ENCODE data around the gene RPL10L. TPM values are rescaled to one million over a fixed set of nuclear protein-coding genes. Genes with fewer than 3 reads are reported as not detected.

RPL10L gene
- total RNA-seq: not detected
- not detected for polyA plus RNA-seq

DNA sequence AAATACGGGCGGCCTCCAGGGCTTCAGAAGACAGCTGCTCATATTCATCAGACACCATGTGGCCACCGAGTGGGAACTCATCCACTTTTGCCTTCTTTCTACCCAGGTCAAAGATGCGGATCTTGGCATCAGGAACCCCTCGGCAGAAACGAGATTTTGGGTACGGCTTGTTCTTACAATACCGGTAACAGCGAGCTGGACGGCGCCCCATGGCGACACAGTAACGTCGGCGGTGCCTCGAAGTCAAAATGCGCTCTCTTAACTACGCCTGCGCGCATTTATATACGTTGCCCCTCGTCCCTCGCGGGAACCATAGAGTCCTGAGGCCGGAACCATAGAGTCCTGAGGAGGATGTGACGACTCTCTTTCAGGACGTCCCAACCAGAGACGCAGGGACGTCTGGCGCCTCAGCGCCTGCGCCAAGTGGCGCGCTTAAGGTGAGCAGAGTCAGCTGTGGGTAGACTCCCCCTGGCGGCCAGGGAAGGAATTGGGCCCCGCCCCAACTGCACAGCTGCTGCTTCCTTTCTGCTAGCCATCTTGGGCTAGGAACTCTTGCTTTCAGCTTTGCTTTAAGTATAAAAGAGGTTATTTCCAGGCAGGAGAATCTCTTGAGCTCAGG, at the start of gene RPL10L:
RPL10L (minus strand) TSS at position 256 of the 619 bp plus-strand sequence; CDS start at position 211, 45 bp downstream.
- H3K27ac ChIP-seq (ENCODE audit: insufficient read depth, low read length, poor library complexity, severe bottlenecking): no peak within 1 kb of the TSS
- H3K4me1 Mint-ChIP-seq: no peaks in the 10 kb centered on the region
- no peaks in the 10 kb centered on the region for H3K36me3 Mint-ChIP-seq
- no peak within 1 kb of the TSS for H3K27ac Mint-ChIP-seq
- peaks cover 0 to 7% of the 10 kb centered on the region in 2 experiments for H3K9me3 ChIP-seq (ENCODE audit: control insufficient read depth in 2 of 2, low read length in 2 of 2)
- H3K27me3 Mint-ChIP-seq: no peaks in the 10 kb centered on the region
- H3K27me3 ChIP-seq (ENCODE audit: control insufficient read depth, insufficient read depth, low read length): no peaks in the 10 kb centered on the region
- DNase-seq: no peak
- no peak within 1 kb of the TSS for H3K4me3 ChIP-seq (ENCODE audit: low read depth, low read length)
- ATAC-seq (ENCODE audit: low read depth in 2 of 2): no peak
- peaks cover 0 to 16% (median 3%) of the 10 kb centered on the region in 7 donors for H3K9me3 Mint-ChIP-seq
- no peaks in the 10 kb centered on the region for H3K4me1 ChIP-seq (ENCODE audit: control insufficient read depth, insufficient read depth, low read length, poor library complexity, severe bottlenecking)
- H3K4me3 Mint-ChIP-seq: no peak within 1 kb of the TSS
- H3K36me3 ChIP-seq (ENCODE audit: control insufficient read depth, insufficient read depth, low read length): no peaks in the 10 kb centered on the region

DNA sequence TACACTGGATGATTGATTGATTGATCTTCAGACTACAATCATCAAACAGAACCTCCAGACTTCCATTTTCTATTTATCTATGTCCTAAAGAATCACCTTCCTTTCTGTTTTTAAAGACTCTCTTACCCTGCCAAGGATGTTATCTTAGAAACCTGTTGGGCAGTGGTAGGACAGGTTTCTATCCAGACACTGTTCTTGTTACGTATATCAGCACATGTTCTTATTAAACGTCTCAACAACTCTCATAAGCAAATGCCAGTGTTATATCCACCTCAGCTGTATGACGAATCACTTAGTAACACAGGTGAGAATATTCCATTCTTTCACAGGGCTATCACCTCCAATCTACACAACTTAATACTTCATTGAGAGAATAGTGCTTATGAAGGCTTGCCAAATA, 40.2 kb upstream of the RPL10L start:
- Mint-ChIP-seq H3K36me3 (no peaks in the 10 kb centered on the region), H3K4me3 (no peak overlapping the region), H3K27me3 (no peaks in the 10 kb centered on the region), H3K27ac (no peak overlapping the region), H3K4me1 (no peaks in the 10 kb centered on the region), H3K9me3 (peaks cover 4 to 34% (median 8%) of the 10 kb centered on the region in 7 donors)
- DNase-seq (no peak), ATAC-seq (ENCODE audit: low read depth in 2 of 2) (no peak)
- H3K9me3 ChIP-seq (ENCODE audit: control insufficient read depth in 2 of 2, low read length in 2 of 2): peaks cover 0 to 5% of the 10 kb centered on the region in 2 experiments
- H3K27ac ChIP-seq (ENCODE audit: insufficient read depth, low read length, poor library complexity, severe bottlenecking): no peak overlapping the region
- no peaks in the 10 kb centered on the region for H3K36me3 ChIP-seq (ENCODE audit: control insufficient read depth, insufficient read depth, low read length)
- H3K4me3 ChIP-seq (ENCODE audit: low read depth, low read length): no peak overlapping the region
- H3K27me3 ChIP-seq (ENCODE audit: control insufficient read depth, insufficient read depth, low read length): no peaks in the 10 kb centered on the region
- no peaks in the 10 kb centered on the region for H3K4me1 ChIP-seq (ENCODE audit: control insufficient read depth, insufficient read depth, low read length, poor library complexity, severe bottlenecking)

DNA sequence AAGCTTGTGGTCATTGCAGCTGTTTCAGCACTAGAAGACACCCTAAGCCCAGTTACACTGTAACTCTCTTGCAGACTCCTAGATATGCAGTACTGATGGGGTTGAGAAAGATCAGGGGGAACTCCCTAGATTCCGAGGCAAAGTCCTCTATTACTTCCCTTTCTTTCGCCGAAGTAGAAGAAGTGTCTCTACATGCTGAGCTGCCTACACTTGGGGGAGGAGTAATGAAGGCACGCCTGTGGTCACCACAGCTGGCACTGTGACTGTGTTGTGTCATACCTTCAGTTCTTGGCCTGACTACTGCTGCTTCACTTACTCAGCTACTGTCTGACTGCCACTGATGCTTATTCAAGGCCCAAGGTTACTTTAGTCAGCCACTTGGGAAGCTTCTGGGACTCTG, 35.1 kb upstream of the RPL10L start:
- ATAC-seq (ENCODE audit: low read depth in 2 of 2): no peak

DNA sequence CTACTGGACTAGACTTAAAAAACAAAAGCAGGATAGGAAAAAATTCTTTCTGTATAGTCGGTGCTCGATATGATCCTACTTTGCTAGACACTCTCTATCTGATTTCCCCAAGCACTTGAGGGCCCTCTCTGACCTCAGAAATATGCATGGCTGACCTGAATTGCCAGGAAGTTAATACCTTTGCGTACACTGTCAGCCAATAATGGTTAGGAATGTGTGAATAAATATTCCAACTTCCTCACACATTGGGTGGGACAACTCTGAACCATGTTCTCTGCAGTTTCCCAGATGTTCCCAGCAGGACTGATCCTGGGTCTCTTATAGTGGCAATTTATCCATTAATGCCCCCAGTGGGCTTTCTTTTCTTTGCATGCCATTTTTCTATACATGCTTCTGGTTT, 20.5 kb upstream of the RPL10L start:
- no peak overlapping the region for H3K27ac ChIP-seq (ENCODE audit: insufficient read depth, low read length, poor library complexity, severe bottlenecking)
- ATAC-seq (ENCODE audit: low read depth in 2 of 2) (no peak), DNase-seq (no peak)
- H3K9me3 ChIP-seq (ENCODE audit: control insufficient read depth in 2 of 2, low read length in 2 of 2): peaks cover 3 to 6% of the 10 kb centered on the region in 2 experiments
- Mint-ChIP-seq H3K27ac (no peak overlapping the region), H3K4me1 (no peaks in the 10 kb centered on the region), H3K4me3 (no peak overlapping the region), H3K9me3 (peaks cover 2 to 28% (median 5%) of the 10 kb centered on the region in 7 donors), H3K36me3 (no peaks in the 10 kb centered on the region), H3K27me3 (no peaks in the 10 kb centered on the region)
- no peaks in the 10 kb centered on the region for H3K4me1 ChIP-seq (ENCODE audit: control insufficient read depth, insufficient read depth, low read length, poor library complexity, severe bottlenecking)
- H3K4me3 ChIP-seq (ENCODE audit: low read depth, low read length): no peak overlapping the region
- H3K36me3 ChIP-seq (ENCODE audit: control insufficient read depth, insufficient read depth, low read length): no peaks in the 10 kb centered on the region
- no peaks in the 10 kb centered on the region for H3K27me3 ChIP-seq (ENCODE audit: control insufficient read depth, insufficient read depth, low read length)

More for the DNA sequence above, 35.1 kb upstream of the RPL10L start:
- Histone ChIP-seq H3K4me1 (ENCODE audit: control insufficient read depth, insufficient read depth, low read length, poor library complexity, severe bottlenecking) (no peaks in the 10 kb centered on the region), H3K4me3 (ENCODE audit: low read depth, low read length) (no peak overlapping the region), H3K27ac (ENCODE audit: insufficient read depth, low read length, poor library complexity, severe bottlenecking) (no peak overlapping the region), H3K36me3 (ENCODE audit: control insufficient read depth, insufficient read depth, low read length) (no peaks in the 10 kb centered on the region), H3K9me3 (ENCODE audit: control insufficient read depth in 2 of 2, low read length in 2 of 2) (peaks cover 0 to 10% of the 10 kb centered on the region in 2 experiments), H3K27me3 (ENCODE audit: control insufficient read depth, insufficient read depth, low read length) (no peaks in the 10 kb centered on the region)
- no peaks in the 10 kb centered on the region for H3K4me1 Mint-ChIP-seq
- no peak for DNase-seq
- peaks cover 0 to 36% (median 5%) of the 10 kb centered on the region in 7 donors for H3K9me3 Mint-ChIP-seq
- no peaks in the 10 kb centered on the region for H3K36me3 Mint-ChIP-seq
- no peaks in the 10 kb centered on the region for H3K27me3 Mint-ChIP-seq
- no peak overlapping the region for H3K27ac Mint-ChIP-seq
- no peak overlapping the region for H3K4me3 Mint-ChIP-seq

DNA sequence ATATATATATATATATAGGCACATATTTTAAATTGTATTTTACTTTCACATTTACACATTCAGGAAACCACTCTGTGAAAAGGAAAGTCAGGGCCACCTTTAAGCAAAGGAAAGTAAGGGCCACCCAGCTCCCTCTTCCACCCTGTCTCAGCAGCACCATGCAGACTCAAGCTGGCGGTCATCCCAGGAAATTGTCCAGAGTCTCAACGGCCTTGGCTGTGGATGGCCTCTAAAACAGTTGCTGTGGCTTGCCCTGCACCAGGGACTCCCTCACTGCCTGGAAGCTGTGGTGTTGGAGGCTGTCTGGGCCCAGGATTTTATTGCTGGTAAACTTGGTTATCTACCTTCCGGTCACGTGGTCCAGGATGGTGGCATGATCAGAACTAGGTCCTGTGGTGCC, 11.8 kb upstream of the RPL10L start:
- Histone ChIP-seq H3K27me3 (ENCODE audit: control insufficient read depth, insufficient read depth, low read length) (no peaks in the 10 kb centered on the region), H3K36me3 (ENCODE audit: control insufficient read depth, insufficient read depth, low read length) (no peaks in the 10 kb centered on the region), H3K4me1 (ENCODE audit: control insufficient read depth, insufficient read depth, low read length, poor library complexity, severe bottlenecking) (no peaks in the 10 kb centered on the region), H3K4me3 (ENCODE audit: low read depth, low read length) (no peak overlapping the region), H3K9me3 (ENCODE audit: control insufficient read depth in 2 of 2, low read length in 2 of 2) (peaks cover 3 to 6% of the 10 kb centered on the region in 2 experiments), H3K27ac (ENCODE audit: insufficient read depth, low read length, poor library complexity, severe bottlenecking) (no peak overlapping the region)
- Mint-ChIP-seq H3K36me3 (no peaks in the 10 kb centered on the region), H3K4me3 (no peak overlapping the region), H3K9me3 (peaks cover 0 to 19% (median 6%) of the 10 kb centered on the region in 7 donors), H3K4me1 (no peaks in the 10 kb centered on the region), H3K27ac (no peak overlapping the region), H3K27me3 (no peaks in the 10 kb centered on the region)
- no peak for ATAC-seq (ENCODE audit: low read depth in 2 of 2)
- DNase-seq: no peak

DNA sequence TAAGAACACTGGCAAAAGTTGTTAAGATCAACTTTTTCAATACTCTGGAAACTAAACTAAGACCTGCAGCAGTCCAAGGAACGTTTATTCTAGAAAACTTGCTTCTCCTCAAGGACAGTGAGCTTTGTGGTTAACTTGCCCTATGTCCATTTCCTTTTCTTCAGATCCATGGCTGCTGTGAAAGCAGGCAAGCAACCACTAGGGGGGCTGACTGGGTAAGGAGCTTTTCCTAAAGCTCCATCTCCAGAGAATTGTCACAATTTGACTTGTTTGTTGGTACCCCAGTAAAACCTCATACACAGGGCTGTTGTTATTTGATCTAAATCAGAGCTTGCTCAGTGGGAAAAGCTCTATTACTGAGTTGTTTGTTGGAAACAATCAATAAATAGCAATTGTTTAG, 10.1 kb upstream of the RPL10L start:
- H3K4me1 Mint-ChIP-seq: no peaks in the 10 kb centered on the region

GRCh38 chr14:46653031-46653755, 1.6 kb upstream of the RPL10L start:
- peaks cover 0 to 7% of the 10 kb centered on the region in 2 experiments for H3K9me3 ChIP-seq (ENCODE audit: control insufficient read depth in 2 of 2, low read length in 2 of 2)
- no peak overlapping the region for H3K27ac ChIP-seq (ENCODE audit: insufficient read depth, low read length, poor library complexity, severe bottlenecking)
- DNase-seq (no peak), ATAC-seq (ENCODE audit: low read depth in 2 of 2) (no peak)
- peaks cover 0 to 14% (median 3%) of the 10 kb centered on the region in 7 donors for H3K9me3 Mint-ChIP-seq
- no peaks in the 10 kb centered on the region for H3K36me3 Mint-ChIP-seq
- no peak overlapping the region for H3K4me3 Mint-ChIP-seq
- H3K27me3 ChIP-seq (ENCODE audit: control insufficient read depth, insufficient read depth, low read length): no peaks in the 10 kb centered on the region
- no peaks in the 10 kb centered on the region for H3K36me3 ChIP-seq (ENCODE audit: control insufficient read depth, insufficient read depth, low read length)
- H3K27me3 Mint-ChIP-seq: no peaks in the 10 kb centered on the region
- no peaks in the 10 kb centered on the region for H3K4me1 Mint-ChIP-seq
- no peak overlapping the region for H3K4me3 ChIP-seq (ENCODE audit: low read depth, low read length)
- H3K27ac Mint-ChIP-seq: no peak overlapping the region
- no peaks in the 10 kb centered on the region for H3K4me1 ChIP-seq (ENCODE audit: control insufficient read depth, insufficient read depth, low read length, poor library complexity, severe bottlenecking)

More for the DNA sequence above, 10.1 kb upstream of the RPL10L start:
- Mint-ChIP-seq H3K27ac (no peak overlapping the region), H3K9me3 (peaks cover 0 to 14% (median 5%) of the 10 kb centered on the region in 7 donors), H3K4me3 (no peak overlapping the region), H3K27me3 (no peaks in the 10 kb centered on the region), H3K36me3 (no peaks in the 10 kb centered on the region)
- H3K9me3 ChIP-seq (ENCODE audit: control insufficient read depth in 2 of 2, low read length in 2 of 2): peaks cover 3 to 6% of the 10 kb centered on the region in 2 experiments
- ATAC-seq (ENCODE audit: low read depth in 2 of 2) (no peak), DNase-seq (no peak)
- H3K27ac ChIP-seq (ENCODE audit: insufficient read depth, low read length, poor library complexity, severe bottlenecking): no peak overlapping the region
- H3K4me3 ChIP-seq (ENCODE audit: low read depth, low read length): no peak overlapping the region
- no peaks in the 10 kb centered on the region for H3K4me1 ChIP-seq (ENCODE audit: control insufficient read depth, insufficient read depth, low read length, poor library complexity, severe bottlenecking)
- H3K27me3 ChIP-seq (ENCODE audit: control insufficient read depth, insufficient read depth, low read length): no peaks in the 10 kb centered on the region
- H3K36me3 ChIP-seq (ENCODE audit: control insufficient read depth, insufficient read depth, low read length): no peaks in the 10 kb centered on the region
